Ishikawa (cell line): ENCODE measurements around the gene RPL38.

Experiments used
- CEBPB ChIP-seq: IDR thresholded peaks from 2 replicates; pipeline ENCODE4 v1.6.1; 2012
- CREB1 ChIP-seq: IDR thresholded peaks from 2 replicates; pipeline ENCODE4 v1.6.1; 2012; ENCODE audit warnings: low read depth
- EGR1 ChIP-seq: IDR thresholded peaks from 2 replicates; pipeline ENCODE4 v1.6.1; 2012
- EP300 ChIP-seq: IDR thresholded peaks from 2 replicates; pipeline ENCODE4 v1.6.1; 2012; ENCODE audit warnings: borderline replicate concordance
- FOXM1 ChIP-seq: IDR thresholded peaks from 2 replicates; pipeline ENCODE4 v1.6.1; 2012; ENCODE audit warnings: low read depth, borderline replicate concordance
- NFIC ChIP-seq: IDR thresholded peaks from 2 replicates; pipeline ENCODE4 v1.6.1; 2012
- RAD21 ChIP-seq: IDR thresholded peaks from 2 replicates; pipeline ENCODE4 v1.6.1; 2012; ENCODE audit warnings: low read depth
- TAF1 ChIP-seq: IDR thresholded peaks from 2 replicates; pipeline ENCODE4 v1.6.1; 2012; ENCODE audit warnings: low read depth, mild to moderate bottlenecking
- TCF12 ChIP-seq: IDR thresholded peaks from 2 replicates; pipeline ENCODE4 v1.6.1; 2012; ENCODE audit warnings: low read depth
- TEAD4 ChIP-seq: IDR thresholded peaks from 2 replicates; pipeline ENCODE4 v1.6.1; 2012
- YY1 ChIP-seq: IDR thresholded peaks from 2 replicates; pipeline ENCODE4 v1.6.1; 2012; ENCODE audit warnings: low read depth
- ZBTB7A ChIP-seq: IDR thresholded peaks from 2 replicates; pipeline ENCODE4 v1.6.1; 2012; ENCODE audit warnings: low read depth
- TF ChIP-seq, protein P1 (sequence below): IDR thresholded peaks from 2 replicates; pipeline ENCODE4 v1.6.1; 2012; ENCODE audit warnings: low read depth, mild to moderate bottlenecking
- TF ChIP-seq, protein P2 (sequence below): IDR thresholded peaks from 2 replicates; pipeline ENCODE4 v1.6.1; 2012
- TF ChIP-seq, protein P3 (sequence below): IDR thresholded peaks from 2 replicates; pipeline ENCODE4 v1.6.1; 2012

The RPL38 gene

DNA sequence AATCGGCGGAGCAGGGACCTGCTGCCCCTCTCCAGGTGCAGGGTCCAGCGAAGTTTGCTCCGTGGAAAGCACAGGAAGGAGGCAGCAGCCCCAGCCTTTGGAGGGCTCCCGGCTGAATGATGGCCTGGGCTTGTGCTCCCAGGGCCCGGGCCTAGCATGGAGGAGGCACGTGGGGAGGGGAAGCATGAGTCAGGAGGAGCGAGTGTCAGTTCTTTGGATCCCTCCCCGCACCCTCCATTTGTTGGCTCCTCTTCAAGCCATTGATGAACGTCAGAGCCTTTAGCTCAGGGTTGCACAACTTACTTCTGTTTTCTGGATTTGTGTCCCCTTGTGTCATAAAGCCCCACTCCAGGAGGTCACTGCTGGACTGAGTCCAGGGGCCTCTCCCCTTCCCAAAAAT is 35.7 kb downstream of the RPL38 start:
- TF ChIP-seq YY1 (no peak), TEAD4 (no peak), ZBTB7A (no peak), NFIC (no peak), TCF12 (no peak), EP300 (no peak), RAD21 (no peak), FOXM1 (no peak), TAF1 (no peak), CEBPB (no peak), EGR1 (no peak), CREB1 (no peak)
- TF ChIP-seq, protein P1, sequence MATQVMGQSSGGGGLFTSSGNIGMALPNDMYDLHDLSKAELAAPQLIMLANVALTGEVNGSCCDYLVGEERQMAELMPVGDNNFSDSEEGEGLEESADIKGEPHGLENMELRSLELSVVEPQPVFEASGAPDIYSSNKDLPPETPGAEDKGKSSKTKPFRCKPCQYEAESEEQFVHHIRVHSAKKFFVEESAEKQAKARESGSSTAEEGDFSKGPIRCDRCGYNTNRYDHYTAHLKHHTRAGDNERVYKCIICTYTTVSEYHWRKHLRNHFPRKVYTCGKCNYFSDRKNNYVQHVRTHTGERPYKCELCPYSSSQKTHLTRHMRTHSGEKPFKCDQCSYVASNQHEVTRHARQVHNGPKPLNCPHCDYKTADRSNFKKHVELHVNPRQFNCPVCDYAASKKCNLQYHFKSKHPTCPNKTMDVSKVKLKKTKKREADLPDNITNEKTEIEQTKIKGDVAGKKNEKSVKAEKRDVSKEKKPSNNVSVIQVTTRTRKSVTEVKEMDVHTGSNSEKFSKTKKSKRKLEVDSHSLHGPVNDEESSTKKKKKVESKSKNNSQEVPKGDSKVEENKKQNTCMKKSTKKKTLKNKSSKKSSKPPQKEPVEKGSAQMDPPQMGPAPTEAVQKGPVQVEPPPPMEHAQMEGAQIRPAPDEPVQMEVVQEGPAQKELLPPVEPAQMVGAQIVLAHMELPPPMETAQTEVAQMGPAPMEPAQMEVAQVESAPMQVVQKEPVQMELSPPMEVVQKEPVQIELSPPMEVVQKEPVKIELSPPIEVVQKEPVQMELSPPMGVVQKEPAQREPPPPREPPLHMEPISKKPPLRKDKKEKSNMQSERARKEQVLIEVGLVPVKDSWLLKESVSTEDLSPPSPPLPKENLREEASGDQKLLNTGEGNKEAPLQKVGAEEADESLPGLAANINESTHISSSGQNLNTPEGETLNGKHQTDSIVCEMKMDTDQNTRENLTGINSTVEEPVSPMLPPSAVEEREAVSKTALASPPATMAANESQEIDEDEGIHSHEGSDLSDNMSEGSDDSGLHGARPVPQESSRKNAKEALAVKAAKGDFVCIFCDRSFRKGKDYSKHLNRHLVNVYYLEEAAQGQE: no peak
- TF ChIP-seq, protein P2, sequence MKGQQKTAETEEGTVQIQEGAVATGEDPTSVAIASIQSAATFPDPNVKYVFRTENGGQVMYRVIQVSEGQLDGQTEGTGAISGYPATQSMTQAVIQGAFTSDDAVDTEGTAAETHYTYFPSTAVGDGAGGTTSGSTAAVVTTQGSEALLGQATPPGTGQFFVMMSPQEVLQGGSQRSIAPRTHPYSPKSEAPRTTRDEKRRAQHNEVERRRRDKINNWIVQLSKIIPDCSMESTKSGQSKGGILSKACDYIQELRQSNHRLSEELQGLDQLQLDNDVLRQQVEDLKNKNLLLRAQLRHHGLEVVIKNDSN: no peak
- TF ChIP-seq, protein P3, sequence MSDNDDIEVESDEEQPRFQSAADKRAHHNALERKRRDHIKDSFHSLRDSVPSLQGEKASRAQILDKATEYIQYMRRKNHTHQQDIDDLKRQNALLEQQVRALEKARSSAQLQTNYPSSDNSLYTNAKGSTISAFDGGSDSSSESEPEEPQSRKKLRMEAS: no peak

DNA sequence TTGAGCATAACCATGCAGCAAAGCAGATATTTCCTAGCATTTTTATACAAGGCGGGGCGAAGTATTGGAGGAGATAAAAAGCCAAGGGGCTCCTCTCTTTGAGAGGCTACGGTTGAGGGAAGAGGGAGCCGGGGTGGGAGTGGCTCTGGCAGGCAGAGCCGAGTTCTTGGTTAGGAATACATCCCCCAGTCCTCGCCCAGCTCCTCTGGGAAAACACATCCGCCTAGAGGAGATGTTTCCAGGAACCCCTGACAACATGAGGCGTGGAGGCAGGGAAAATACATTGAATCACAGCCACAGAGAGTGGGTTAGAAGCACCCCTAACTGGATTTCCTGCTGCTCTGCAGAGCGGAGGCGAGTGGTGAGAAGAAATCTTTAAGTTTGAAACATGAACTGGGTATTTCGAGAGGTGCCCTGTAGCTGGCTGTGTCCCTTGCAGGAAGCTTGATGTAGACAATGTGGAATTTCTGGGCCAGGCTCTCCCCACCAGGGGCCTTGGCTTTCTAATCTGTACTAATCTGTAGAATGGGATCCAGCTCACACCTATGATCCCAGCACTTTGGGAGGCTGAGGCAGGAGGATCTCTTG is 37.2 kb downstream of the RPL38 start:
- TF ChIP-seq, protein P3: no peak
- no peak for TF ChIP-seq YY1
- TF ChIP-seq, protein P1: no peak
- no peak for TF ChIP-seq EGR1
- no peak for TF ChIP-seq NFIC
- no peak for TF ChIP-seq TEAD4
- no peak for TF ChIP-seq EP300
- TF ChIP-seq, protein P2: no peak
- TF ChIP-seq RAD21: no peak
- no peak for TF ChIP-seq CREB1
- TF ChIP-seq TAF1: no peak
- no peak for TF ChIP-seq FOXM1
- TF ChIP-seq TCF12: no peak
- no peak for TF ChIP-seq CEBPB

DNA sequence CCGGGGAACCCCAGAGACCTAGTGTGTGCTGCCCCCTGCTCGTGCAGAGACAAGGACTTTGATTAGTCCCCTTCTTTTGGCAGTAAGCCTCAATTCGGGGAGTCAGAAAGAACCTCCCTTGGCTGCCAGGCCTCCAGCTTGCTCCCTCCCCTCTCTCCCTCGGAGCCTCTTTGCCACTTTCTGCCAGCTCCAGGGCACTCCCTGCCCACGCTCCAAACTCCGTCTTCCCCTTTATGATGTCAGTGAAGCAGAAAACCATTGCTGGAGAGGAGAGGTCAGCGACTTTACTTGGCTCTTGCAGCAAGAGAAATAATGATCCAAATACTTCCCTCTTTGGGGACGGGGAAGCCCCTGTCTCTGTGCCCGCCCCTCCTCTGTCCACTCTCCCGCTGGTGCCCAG is 38.0 kb downstream of the RPL38 start:
- no peak for TF ChIP-seq CEBPB
- TF ChIP-seq EP300: no peak
- TF ChIP-seq FOXM1: no peak
- TF ChIP-seq YY1: no peak
- TF ChIP-seq, protein P3: no peak
- TF ChIP-seq ZBTB7A: no peak
- no peak for TF ChIP-seq EGR1
- TF ChIP-seq, protein P1: no peak
- no peak for TF ChIP-seq RAD21
- no peak for TF ChIP-seq TCF12
- no peak for TF ChIP-seq CREB1
- TF ChIP-seq NFIC: no peak
- no peak for TF ChIP-seq TAF1
- TF ChIP-seq, protein P2: no peak
- TF ChIP-seq TEAD4: no peak

DNA sequence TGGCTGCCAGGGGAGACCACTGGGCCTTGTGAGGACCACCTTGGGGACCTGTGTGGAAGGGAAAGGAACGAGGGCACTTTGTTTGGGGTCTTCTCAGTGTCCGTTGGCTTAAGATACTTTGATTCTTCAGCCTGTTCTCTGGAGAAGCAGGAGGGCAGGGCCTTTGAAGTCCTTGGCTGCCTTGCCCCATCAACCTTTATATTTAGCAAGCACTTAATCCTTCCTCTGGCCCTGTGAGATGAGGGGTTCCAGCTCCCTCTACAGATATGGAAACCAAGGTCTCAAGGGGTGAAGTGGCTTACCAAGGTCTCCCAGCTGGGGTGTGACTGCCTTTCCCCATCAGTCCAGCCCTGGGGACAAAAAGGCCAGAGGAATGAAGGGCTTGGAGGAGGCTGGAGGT is 38.4 kb downstream of the RPL38 start:
- TF ChIP-seq, protein P1: no peak
- TF ChIP-seq ZBTB7A: no peak
- TF ChIP-seq TAF1: no peak
- TF ChIP-seq CREB1: no peak
- no peak for TF ChIP-seq RAD21
- TF ChIP-seq EP300: no peak
- TF ChIP-seq CEBPB: no peak
- TF ChIP-seq FOXM1: no peak
- TF ChIP-seq NFIC: no peak
- no peak for TF ChIP-seq EGR1
- TF ChIP-seq, protein P3: no peak
- TF ChIP-seq TEAD4: no peak
- no peak for TF ChIP-seq TCF12
- no peak for TF ChIP-seq YY1
